ENCODE measurements around the gene RUNX3.

- TF ChIP-seq CTCF (conservative IDR thresholded peaks at IDR 0.05; ENCODE audit: low read depth, low read length) (no peak), EZH2 (IDR thresholded peaks at IDR 0.05; ENCODE audit: low read length, unreplicated experiment) (no peak), EZH2phosphoT487 (IDR thresholded peaks at IDR 0.05; ENCODE audit: borderline replicate concordance, low read length) (no peak)
These were observed 14.1 kb downstream of the RUNX3 start for GRCh38 chr1:24915816-24916602.
